K562 (cell line): Measurements from ENCODE around the gene MYOT. TPM values are rescaled to one million over a fixed set of nuclear protein-coding genes. Genes with fewer than 3 reads are reported as not detected.

ENCODE experiments used
- ATAC-seq: fragments of 200-7000 bp; cut with Tn5 transposase; 3 replicates; pipeline ENCODE4 v1.9.1; 2020; ENCODE audit warnings: moderate library complexity
- BruUV-seq: library from RNA; stranded (reverse); fragments of 400-500 nt; replicated peaks from 2 replicates; lab custom pipeline; 2021; lab: Mats Ljungman, UMichigan
- CTCF ChIA-PET: fragments of 300-600 bp; formaldehyde crosslinking; extraction: SDS; loops from one replicate; lab custom pipeline; 2021; ENCODE audit warnings: low intra/inter-chr PET ratio; lab: Yijun Ruan, JAX
- POLR2A ChIA-PET: fragments of 300-600, 350-650 bp; sonication (Branson Sonifier 250); formaldehyde crosslinking; extraction: SDS; loops from one replicate; lab custom pipeline; 2021; ENCODE audit warnings: antibody characterized with exemption, inconsistent platforms; lab: Yijun Ruan, JAX
- DNase-seq, 4 experiments: peaks; one replicate each; pipeline versions ENCODE4 v3.0.0 to v3.0.0-alpha.2; 2011 to 2018; ENCODE audit warnings: low spot score in 3 of 4, mixed read lengths in 3 of 4; ENCODE audit errors: extremely low read depth in 1 of 4
- FAIRE-seq: peaks from 2 replicates; lab custom pipeline; 2011; peaks lifted over from hg19 to GRCh38; lab: Jason Lieb, UNC
- H2AFZ ChIP-seq: 2 replicates; pipeline ENCODE4 v1.6.0; 2011; ENCODE audit warnings: low read depth, low read length, control low read depth, inconsistent platforms
- H3K27ac ChIP-seq: fragments of 200-600 bp; 3 replicates; pipeline ENCODE4 v1.8.0; 2011; ENCODE audit warnings: low read depth, mild to moderate bottlenecking, control low read depth, inconsistent platforms, low read length, moderate library complexity, mixed read lengths; ENCODE audit errors: extremely low read depth
- H3K27me3 ChIP-seq, 2 experiments: fragments of 300-600 bp in 1 of 2; 2 replicates in 1 of 2; 3 replicates in 1 of 2; pipeline versions ENCODE4 v1.6.0 to v1.8.0; 2011; ENCODE audit warnings: inconsistent platforms in 2 of 2, low read length in 2 of 2, mild to moderate bottlenecking in 1 of 2, mixed read lengths in 1 of 2, moderate library complexity in 1 of 2; ENCODE audit not compliant: control insufficient read depth in 2 of 2, insufficient read depth in 2 of 2
- H3K36me3 ChIP-seq: fragments of 300-600 bp; 3 replicates; pipeline ENCODE4 v1.8.0; 2011; ENCODE audit warnings: mild to moderate bottlenecking, low read length, inconsistent platforms; ENCODE audit not compliant: control insufficient read depth, insufficient read depth
- H3K4me1 ChIP-seq, 2 experiments: fragments of 200-600 bp in 1 of 2; replicated peaks in 1 of 2; 2 replicates in 1 of 2; 3 replicates in 1 of 2; pipeline versions ENCODE4 v1.5.1 to v1.8.0; 2011; ENCODE audit warnings: inconsistent platforms in 2 of 2, low read length in 2 of 2, mild to moderate bottlenecking in 1 of 2, mixed read lengths in 1 of 2, moderate library complexity in 1 of 2; ENCODE audit not compliant: control insufficient read depth in 2 of 2, insufficient read depth in 2 of 2
- H3K4me2 ChIP-seq: 2 replicates; pipeline ENCODE4 v1.6.1; 2011; ENCODE audit warnings: low read length, control low read depth, inconsistent platforms, mixed read lengths; ENCODE audit not compliant: insufficient read depth
- H3K4me3 ChIP-seq: fragments of 200-600 bp; sonication (generic), shearing (Covaris generic); 2 replicates; pipeline ENCODE4 v1.5.1; 2016; ENCODE audit warnings: control low read depth, inconsistent platforms
- H3K79me2 ChIP-seq: fragments of 200-600 bp; 3 replicates; pipeline ENCODE4 v1.8.0; 2011; ENCODE audit warnings: low read length, inconsistent platforms; ENCODE audit not compliant: control insufficient read depth, insufficient read depth
- H3K9ac ChIP-seq, 2 experiments: 2 replicates each; pipeline versions ENCODE4 v1.6.0 to v1.6.1; 2011; ENCODE audit warnings: low read depth in 2 of 2, low read length in 2 of 2, control low read depth in 1 of 2, inconsistent platforms in 1 of 2, mild to moderate bottlenecking in 1 of 2, mixed read lengths in 1 of 2; ENCODE audit not compliant: insufficient read depth in 1 of 2
- H3K9me1 ChIP-seq: one replicate; pipeline ENCODE4 v1.6.0; 2011; ENCODE audit warnings: inconsistent platforms, mild to moderate bottlenecking, low read length, moderate library complexity; ENCODE audit not compliant: control insufficient read depth, insufficient read depth
- H3K9me3 ChIP-seq: replicated peaks from 2 replicates; pipeline ENCODE4 v1.5.1; 2011; ENCODE audit warnings: low read depth, low read length, inconsistent platforms; ENCODE audit not compliant: control insufficient read depth, insufficient read depth
- H4K20me1 ChIP-seq: replicated peaks from 2 replicates; pipeline ENCODE4 v1.6.1; 2011; ENCODE audit warnings: low read length, inconsistent platforms, mixed read lengths; ENCODE audit not compliant: control insufficient read depth, insufficient read depth
- COPS2 ChIP-seq: fragments of 450-650 bp; conservative IDR thresholded peaks from 2 replicates; pipeline ENCODE4 v1.6.1; 2016; ENCODE audit warnings: mild to moderate bottlenecking, moderate library complexity
- FOXA1 ChIP-seq: fragments of 450-650 bp; IDR thresholded peaks from 2 replicates; pipeline ENCODE4 v1.6.1; 2016; ENCODE audit warnings: mild to moderate bottlenecking, borderline replicate concordance
- IRF1 ChIP-seq: sonication (generic); formaldehyde crosslinking; IDR thresholded peaks from 2 replicates; pipeline ENCODE4 v1.8.0; 2022; ENCODE audit warnings: missing genetic modification reagents, mild to moderate bottlenecking, borderline replicate concordance
- MTA1 ChIP-seq: fragments of 450-650 bp; IDR thresholded peaks from 2 replicates; pipeline ENCODE4 v1.6.1; 2017; ENCODE audit warnings: borderline replicate concordance
- PATZ1 ChIP-seq: fragments of 250-450 bp; sonication (Bioruptor Pico); IDR thresholded peaks from 2 replicates; pipeline ENCODE4 v1.5.0; 2020; ENCODE audit warnings: mild to moderate bottlenecking, borderline replicate concordance
- PCBP1 ChIP-seq: fragments of 200-400 bp; formaldehyde crosslinking; IDR thresholded peaks from 2 replicates; pipeline ENCODE4 v1.6.1; 2018; ENCODE audit warnings: mild to moderate bottlenecking, low read depth, low read length; ENCODE audit not compliant: poor library complexity, severe bottlenecking
- TARDBP ChIP-seq: fragments of 450-650 bp; IDR thresholded peaks from 2 replicates; pipeline ENCODE4 v1.6.1; 2016
- ZC3H4 ChIP-seq: sonication (generic); formaldehyde crosslinking; IDR thresholded peaks from 2 replicates; pipeline ENCODE4 v1.9.0; 2021; ENCODE audit warnings: missing genetic modification reagents, borderline replicate concordance
- ZFPM2 ChIP-seq: fragments of 250-450 bp; sonication (Bioruptor Pico); IDR thresholded peaks from 2 replicates; pipeline ENCODE4 v1.5.1; 2022; ENCODE audit warnings: mild to moderate bottlenecking
- WGBS: fragments of 100-300 bp; shearing (Covaris generic); methylation state at CpG from one replicate; pipeline ENCODE4 v1.1.6; 2016; ENCODE audit warnings: low coverage, mixed read lengths; ENCODE audit not compliant: insufficient coverage; ENCODE audit errors: missing lambda C conversion rate; 5-methylcytosine and 5-hydroxymethylcytosine counted together
- in situ Hi-C: fragments of 300-500 bp; cut with MboI; formaldehyde crosslinking; loops from 4 replicates; pipeline ENCODE4 v1.15.0; 2018; ENCODE audit warnings: inconsistent platforms, mixed read lengths
- intact Hi-C: fragments of 100-400 bp; cut with micrococcal nuclease; formaldehyde crosslinking; loops from 2 replicates; pipeline ENCODE4 v1.14.2; 2022
- polyA plus RNA-seq, 8 experiments: library from polyadenylated mRNA; depleted of rRNA in 4 of 8; stranded (reverse) in 5 of 8; unstranded in 3 of 8; fragments of >200 nt; fragmentation: Nextera tagmentation in 2 of 8; fragmentation: Illumina TruSeq in 1 of 8; extraction: Ambion mirVana in 2 of 8; extraction: Trizol in 1 of 8; gene quantifications; 2 replicates each; pipeline versions ENCODE4 v1.2.1 to v1.2.3, GENCODE V29; 2011 to 2014; ENCODE audit warnings: inconsistent platforms in 1 of 8, missing spikeins in 1 of 8
- total RNA-seq, 7 experiments: library from RNA; depleted of rRNA in 6 of 7; stranded (reverse); fragments of >200 nt in 6 of 7; fragmentation: Illumina TruSeq in 2 of 7; extraction: Trizol in 2 of 7; gene quantifications; 2 replicates each; pipeline versions ENCODE4 v1.2.1 to v1.2.3, GENCODE V29; 2011 to 2021; ENCODE audit warnings: low replicate concordance in 1 of 7

Gene MYOT
- total and polyA plus RNA-seq, 9 of the 15 experiments (the other 6 are each of a cell fraction or from before 2014, with no cell fraction given): 0.24 to 0.38 TPM; not detected in 7

- no peaks in the 10 kb centered on the region for H3K9me3 ChIP-seq
- intact Hi-C loops: no loop called here
- H3K4me2 ChIP-seq: no peak overlapping the region
- H3K36me3 ChIP-seq: no peaks in the 10 kb centered on the region
- no peaks in the 10 kb centered on the region for H3K4me1 ChIP-seq
- POLR2A ChIA-PET: no interaction called here
- DNase-seq: no peak
- CTCF ChIA-PET: interaction anchor here (0.6 kb wide), 1 partner anchor 40 kb away, joined by 3 read pairs; no protein-coding TSS in a partner anchor
- 3% methylated on average over 5 of the region's 5 CpGs for WGBS
- ATAC-seq: no peak
- H3K79me2 ChIP-seq: no peaks in the 10 kb centered on the region
- no peak overlapping the region for H2AFZ ChIP-seq
- no peak for FAIRE-seq
- H3K9ac ChIP-seq: no peak overlapping the region
- no peak overlapping the region for H3K4me3 ChIP-seq
- in situ Hi-C loops: no loop called here
- H3K27me3 ChIP-seq: peaks cover 0 to 2% of the 10 kb centered on the region in 2 experiments; a peak in 2 of 5 replicates
- H3K9me1 ChIP-seq: no peaks in the 10 kb centered on the region
- no TSS peak for BruUV-seq
- no peak for TF ChIP-seq IRF1 (CRISPR knock-in tag)
- TF ChIP-seq TARDBP: no peak
- no peak for TF ChIP-seq ZFPM2 (CRISPR knock-in tag)
- TF ChIP-seq FOXA1: no peak
- no peak for TF ChIP-seq PATZ1 (CRISPR knock-in tag)
- no peak for TF ChIP-seq ZC3H4
- no peak for TF ChIP-seq MTA1
- TF ChIP-seq COPS2: no peak
- no peak for TF ChIP-seq PCBP1
- no peak overlapping the region for H3K27ac ChIP-seq
- H4K20me1 ChIP-seq: no peaks in the 10 kb centered on the region
Measured at GRCh38 chr5:137842296-137842695, 25.4 kb upstream of the MYOT start.
